Measurements from ENCODE around the gene GTSE1. TPM values are rescaled to one million over a fixed set of nuclear protein-coding genes. Genes with fewer than 3 reads are reported as not detected.

GTSE1 gene
- total and polyA plus RNA-seq, 2 of the 13 experiments (the other 11 are each of a cell fraction or from before 2014, with no cell fraction given), result 10.7 to 13.5 TPM

GRCh38 chr22:46250783-46251125 is 45.9 kb upstream of the GTSE1 start (continued):
- TF ChIP-seq, protein P1, sequence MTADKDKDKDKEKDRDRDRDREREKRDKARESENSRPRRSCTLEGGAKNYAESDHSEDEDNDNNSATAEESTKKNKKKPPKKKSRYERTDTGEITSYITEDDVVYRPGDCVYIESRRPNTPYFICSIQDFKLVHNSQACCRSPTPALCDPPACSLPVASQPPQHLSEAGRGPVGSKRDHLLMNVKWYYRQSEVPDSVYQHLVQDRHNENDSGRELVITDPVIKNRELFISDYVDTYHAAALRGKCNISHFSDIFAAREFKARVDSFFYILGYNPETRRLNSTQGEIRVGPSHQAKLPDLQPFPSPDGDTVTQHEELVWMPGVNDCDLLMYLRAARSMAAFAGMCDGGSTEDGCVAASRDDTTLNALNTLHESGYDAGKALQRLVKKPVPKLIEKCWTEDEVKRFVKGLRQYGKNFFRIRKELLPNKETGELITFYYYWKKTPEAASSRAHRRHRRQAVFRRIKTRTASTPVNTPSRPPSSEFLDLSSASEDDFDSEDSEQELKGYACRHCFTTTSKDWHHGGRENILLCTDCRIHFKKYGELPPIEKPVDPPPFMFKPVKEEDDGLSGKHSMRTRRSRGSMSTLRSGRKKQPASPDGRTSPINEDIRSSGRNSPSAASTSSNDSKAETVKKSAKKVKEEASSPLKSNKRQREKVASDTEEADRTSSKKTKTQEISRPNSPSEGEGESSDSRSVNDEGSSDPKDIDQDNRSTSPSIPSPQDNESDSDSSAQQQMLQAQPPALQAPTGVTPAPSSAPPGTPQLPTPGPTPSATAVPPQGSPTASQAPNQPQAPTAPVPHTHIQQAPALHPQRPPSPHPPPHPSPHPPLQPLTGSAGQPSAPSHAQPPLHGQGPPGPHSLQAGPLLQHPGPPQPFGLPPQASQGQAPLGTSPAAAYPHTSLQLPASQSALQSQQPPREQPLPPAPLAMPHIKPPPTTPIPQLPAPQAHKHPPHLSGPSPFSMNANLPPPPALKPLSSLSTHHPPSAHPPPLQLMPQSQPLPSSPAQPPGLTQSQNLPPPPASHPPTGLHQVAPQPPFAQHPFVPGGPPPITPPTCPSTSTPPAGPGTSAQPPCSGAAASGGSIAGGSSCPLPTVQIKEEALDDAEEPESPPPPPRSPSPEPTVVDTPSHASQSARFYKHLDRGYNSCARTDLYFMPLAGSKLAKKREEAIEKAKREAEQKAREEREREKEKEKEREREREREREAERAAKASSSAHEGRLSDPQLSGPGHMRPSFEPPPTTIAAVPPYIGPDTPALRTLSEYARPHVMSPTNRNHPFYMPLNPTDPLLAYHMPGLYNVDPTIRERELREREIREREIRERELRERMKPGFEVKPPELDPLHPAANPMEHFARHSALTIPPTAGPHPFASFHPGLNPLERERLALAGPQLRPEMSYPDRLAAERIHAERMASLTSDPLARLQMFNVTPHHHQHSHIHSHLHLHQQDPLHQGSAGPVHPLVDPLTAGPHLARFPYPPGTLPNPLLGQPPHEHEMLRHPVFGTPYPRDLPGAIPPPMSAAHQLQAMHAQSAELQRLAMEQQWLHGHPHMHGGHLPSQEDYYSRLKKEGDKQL (CRISPR knock-in tag; IDR thresholded peaks at IDR 0.05; ENCODE audit: low read depth), result no peak
- TF ChIP-seq ZNF121 (CRISPR knock-in tag; IDR thresholded peaks at IDR 0.05) (no peak), CC2D1A (CRISPR knock-in tag; IDR thresholded peaks at IDR 0.05) (no peak), NONO (IDR thresholded peaks at IDR 0.05) (no peak), NONO (CRISPR knock-in tag; conservative IDR thresholded peaks at IDR 0.05) (no peak), SP4 (CRISPR knock-in tag; IDR thresholded peaks at IDR 0.05) (no peak), ZBTB7B (CRISPR knock-in tag; IDR thresholded peaks at IDR 0.05) (no peak), TEAD3 (CRISPR knock-in tag; optimal IDR thresholded peaks at IDR 0.05; ENCODE audit: borderline replicate concordance) (no peak), ERF (CRISPR knock-in tag; IDR thresholded peaks at IDR 0.05) (no peak), SNAI1 (CRISPR knock-in tag; IDR thresholded peaks at IDR 0.05; ENCODE audit: borderline replicate concordance) (0 out of 2 replicates have a peak, but pooled peaks have one; percentile 43), ZSCAN9 (CRISPR knock-in tag; IDR thresholded peaks at IDR 0.05; ENCODE audit: borderline replicate concordance) (no peak), SIX1 (CRISPR knock-in tag; IDR thresholded peaks at IDR 0.05; ENCODE audit: borderline replicate concordance) (no peak), SPEN (CRISPR knock-in tag; IDR thresholded peaks at IDR 0.05; ENCODE audit: low read depth) (no peak; the same call in 1 of the 2 replicates), GRHL1 (CRISPR knock-in tag; conservative IDR thresholded peaks at IDR 0.05) (no peak), ATF7-NPFF (CRISPR knock-in tag; IDR thresholded peaks at IDR 0.05; ENCODE audit: low read depth) (no peak)
- TF ChIP-seq, protein P2, sequence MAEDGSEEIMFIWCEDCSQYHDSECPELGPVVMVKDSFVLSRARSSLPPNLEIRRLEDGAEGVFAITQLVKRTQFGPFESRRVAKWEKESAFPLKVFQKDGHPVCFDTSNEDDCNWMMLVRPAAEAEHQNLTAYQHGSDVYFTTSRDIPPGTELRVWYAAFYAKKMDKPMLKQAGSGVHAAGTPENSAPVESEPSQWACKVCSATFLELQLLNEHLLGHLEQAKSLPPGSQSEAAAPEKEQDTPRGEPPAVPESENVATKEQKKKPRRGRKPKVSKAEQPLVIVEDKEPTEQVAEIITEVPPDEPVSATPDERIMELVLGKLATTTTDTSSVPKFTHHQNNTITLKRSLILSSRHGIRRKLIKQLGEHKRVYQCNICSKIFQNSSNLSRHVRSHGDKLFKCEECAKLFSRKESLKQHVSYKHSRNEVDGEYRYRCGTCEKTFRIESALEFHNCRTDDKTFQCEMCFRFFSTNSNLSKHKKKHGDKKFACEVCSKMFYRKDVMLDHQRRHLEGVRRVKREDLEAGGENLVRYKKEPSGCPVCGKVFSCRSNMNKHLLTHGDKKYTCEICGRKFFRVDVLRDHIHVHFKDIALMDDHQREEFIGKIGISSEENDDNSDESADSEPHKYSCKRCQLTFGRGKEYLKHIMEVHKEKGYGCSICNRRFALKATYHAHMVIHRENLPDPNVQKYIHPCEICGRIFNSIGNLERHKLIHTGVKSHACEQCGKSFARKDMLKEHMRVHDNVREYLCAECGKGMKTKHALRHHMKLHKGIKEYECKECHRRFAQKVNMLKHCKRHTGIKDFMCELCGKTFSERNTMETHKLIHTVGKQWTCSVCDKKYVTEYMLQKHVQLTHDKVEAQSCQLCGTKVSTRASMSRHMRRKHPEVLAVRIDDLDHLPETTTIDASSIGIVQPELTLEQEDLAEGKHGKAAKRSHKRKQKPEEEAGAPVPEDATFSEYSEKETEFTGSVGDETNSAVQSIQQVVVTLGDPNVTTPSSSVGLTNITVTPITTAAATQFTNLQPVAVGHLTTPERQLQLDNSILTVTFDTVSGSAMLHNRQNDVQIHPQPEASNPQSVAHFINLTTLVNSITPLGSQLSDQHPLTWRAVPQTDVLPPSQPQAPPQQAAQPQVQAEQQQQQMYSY (CRISPR knock-in tag; IDR thresholded peaks at IDR 0.05), result no peak
- TF ChIP-seq, protein P3, sequence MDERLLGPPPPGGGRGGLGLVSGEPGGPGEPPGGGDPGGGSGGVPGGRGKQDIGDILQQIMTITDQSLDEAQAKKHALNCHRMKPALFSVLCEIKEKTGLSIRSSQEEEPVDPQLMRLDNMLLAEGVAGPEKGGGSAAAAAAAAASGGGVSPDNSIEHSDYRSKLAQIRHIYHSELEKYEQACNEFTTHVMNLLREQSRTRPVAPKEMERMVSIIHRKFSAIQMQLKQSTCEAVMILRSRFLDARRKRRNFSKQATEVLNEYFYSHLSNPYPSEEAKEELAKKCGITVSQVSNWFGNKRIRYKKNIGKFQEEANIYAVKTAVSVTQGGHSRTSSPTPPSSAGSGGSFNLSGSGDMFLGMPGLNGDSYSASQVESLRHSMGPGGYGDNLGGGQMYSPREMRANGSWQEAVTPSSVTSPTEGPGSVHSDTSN (CRISPR knock-in tag; IDR thresholded peaks at IDR 0.05), result no peak
- TF ChIP-seq, protein P4, sequence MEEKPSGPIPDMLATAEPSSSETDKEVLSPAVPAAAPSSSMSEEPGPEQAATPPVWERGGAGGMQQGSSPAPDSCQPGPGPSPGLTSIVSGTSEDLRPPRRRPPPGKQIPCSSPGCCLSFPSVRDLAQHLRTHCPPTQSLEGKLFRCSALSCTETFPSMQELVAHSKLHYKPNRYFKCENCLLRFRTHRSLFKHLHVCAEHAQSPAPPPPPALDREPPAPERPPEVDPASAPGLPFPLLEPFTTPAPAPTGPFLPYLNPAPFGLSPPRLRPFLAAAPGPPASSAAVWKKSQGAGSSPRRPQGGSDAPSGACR (CRISPR knock-in tag; IDR thresholded peaks at IDR 0.05), result peak; percentile 40; the same call in 1 of the 2 replicates

Data from HepG2 (cell line).